ENCODE data around the gene COL27A1. TPM values are rescaled to one million over a fixed set of nuclear protein-coding genes. Genes with fewer than 3 reads are reported as not detected.

COL27A1 gene
- total RNA-seq, 1 donor: 0.21 TPM

DNA sequence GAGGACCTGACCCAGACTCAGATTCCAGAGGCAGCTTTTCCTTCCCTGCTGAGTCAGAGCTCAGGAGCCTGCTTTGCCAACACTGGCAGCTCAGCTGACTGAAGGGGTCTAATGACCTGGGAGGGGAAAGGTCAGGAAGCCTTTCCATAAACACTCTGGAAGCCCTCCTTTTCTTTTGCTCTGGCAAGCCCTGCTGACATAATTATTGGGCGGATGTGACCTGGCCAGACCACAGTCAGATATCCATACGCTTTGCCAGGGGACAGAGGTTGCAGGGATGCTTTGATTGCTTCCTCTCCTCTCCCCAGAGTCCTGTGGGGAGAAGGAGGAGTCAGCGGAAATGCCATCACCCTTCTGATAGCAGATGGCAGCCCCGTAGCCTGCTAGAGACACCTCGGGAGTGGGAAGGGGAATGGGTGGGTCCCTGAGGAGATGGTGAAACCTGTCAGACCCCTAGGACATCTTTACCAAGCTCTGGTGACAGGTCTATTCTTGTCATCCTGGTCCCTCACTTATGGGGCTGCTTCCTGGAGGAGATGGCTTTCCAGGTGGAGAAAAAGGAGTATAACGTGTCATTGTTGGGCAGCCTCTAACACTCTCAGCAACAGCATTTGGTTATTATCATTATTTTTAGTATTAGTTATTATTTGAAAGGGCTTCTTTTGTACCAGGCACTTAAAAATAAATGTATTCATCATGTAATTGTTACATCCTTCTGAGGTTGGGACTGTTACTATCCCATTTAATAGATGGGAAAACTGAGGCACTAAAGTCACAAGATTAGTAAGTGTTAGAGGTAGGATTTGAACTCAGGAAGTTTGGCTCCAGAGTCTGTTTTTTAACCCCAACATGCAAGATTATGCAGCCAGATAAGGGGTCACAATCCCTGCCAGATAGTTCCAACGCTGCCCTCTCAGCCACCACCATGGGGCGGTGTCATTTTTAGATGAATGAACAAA lies 11.6 kb downstream of the COL27A1 start:
- no peak overlapping the region for H3K4me3 ChIP-seq (ENCODE audit: low read length)
- no peaks in the 10 kb centered on the region for H3K4me1 ChIP-seq (ENCODE audit: insufficient read depth, low read length)
- no peaks in the 10 kb centered on the region for H3K27me3 ChIP-seq (ENCODE audit: insufficient read depth, low read length)
- no peaks in the 10 kb centered on the region for H3K9me3 ChIP-seq (ENCODE audit: low read depth, low read length)

DNA sequence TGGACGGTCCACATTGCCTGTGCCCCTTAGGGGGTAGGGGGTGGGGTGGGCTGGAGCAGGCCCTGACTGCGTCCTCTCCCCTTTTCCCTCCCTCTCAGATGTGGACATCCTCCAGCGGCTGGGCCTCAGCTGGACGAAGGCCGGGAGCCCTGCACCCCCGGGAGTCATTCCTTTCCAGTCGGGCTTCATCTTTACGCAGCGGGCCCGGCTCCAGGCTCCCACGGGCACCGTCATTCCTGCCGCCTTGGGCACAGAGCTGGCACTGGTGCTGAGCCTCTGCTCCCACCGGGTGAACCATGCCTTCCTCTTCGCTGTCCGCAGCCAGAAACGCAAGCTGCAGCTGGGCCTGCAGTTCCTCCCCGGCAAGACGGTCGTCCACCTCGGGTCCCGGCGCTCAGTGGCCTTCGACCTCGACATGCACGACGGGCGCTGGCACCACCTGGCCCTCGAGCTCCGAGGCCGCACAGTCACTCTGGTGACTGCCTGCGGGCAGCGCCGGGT lies 12.3 kb downstream of the COL27A1 start:
- Histone ChIP-seq H3K27me3 (ENCODE audit: insufficient read depth, low read length) (no peaks in the 10 kb centered on the region), H3K4me3 (ENCODE audit: low read length) (no peak overlapping the region), H3K9me3 (ENCODE audit: low read depth, low read length) (no peaks in the 10 kb centered on the region), H3K4me1 (ENCODE audit: insufficient read depth, low read length) (no peaks in the 10 kb centered on the region)

DNA sequence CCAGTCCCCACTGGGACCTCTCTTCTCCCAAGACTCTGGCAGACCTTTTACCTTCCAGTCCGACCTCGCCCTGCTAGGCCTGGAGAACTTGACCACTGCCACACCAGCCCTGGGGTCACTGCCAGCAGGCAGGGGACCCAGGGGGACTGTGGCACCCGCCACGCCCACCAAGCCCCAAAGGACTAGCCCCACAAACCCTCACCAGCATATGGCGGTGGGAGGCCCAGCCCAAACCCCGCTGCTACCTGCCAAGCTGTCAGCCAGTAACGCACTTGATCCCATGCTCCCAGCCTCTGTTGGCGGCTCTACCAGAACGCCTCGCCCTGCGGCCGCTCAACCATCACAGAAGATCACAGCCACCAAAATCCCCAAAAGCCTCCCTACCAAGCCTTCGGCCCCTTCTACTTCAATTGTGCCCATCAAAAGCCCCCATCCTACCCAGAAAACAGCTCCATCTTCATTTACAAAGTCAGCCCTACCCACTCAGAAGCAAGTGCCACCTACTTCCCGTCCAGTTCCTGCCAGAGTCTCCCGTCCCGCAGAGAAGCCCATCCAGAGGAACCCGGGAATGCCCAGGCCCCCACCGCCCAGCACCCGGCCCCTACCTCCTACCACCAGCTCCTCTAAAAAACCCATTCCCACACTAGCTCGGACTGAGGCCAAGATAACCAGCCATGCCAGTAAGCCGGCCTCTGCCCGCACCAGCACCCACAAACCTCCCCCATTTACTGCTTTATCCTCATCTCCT lies 13.1 kb downstream of the COL27A1 start:
- Histone ChIP-seq H3K4me3 (ENCODE audit: low read length) (no peak overlapping the region), H3K4me1 (ENCODE audit: insufficient read depth, low read length) (no peaks in the 10 kb centered on the region), H3K27me3 (ENCODE audit: insufficient read depth, low read length) (no peaks in the 10 kb centered on the region), H3K9me3 (ENCODE audit: low read depth, low read length) (no peaks in the 10 kb centered on the region)

DNA sequence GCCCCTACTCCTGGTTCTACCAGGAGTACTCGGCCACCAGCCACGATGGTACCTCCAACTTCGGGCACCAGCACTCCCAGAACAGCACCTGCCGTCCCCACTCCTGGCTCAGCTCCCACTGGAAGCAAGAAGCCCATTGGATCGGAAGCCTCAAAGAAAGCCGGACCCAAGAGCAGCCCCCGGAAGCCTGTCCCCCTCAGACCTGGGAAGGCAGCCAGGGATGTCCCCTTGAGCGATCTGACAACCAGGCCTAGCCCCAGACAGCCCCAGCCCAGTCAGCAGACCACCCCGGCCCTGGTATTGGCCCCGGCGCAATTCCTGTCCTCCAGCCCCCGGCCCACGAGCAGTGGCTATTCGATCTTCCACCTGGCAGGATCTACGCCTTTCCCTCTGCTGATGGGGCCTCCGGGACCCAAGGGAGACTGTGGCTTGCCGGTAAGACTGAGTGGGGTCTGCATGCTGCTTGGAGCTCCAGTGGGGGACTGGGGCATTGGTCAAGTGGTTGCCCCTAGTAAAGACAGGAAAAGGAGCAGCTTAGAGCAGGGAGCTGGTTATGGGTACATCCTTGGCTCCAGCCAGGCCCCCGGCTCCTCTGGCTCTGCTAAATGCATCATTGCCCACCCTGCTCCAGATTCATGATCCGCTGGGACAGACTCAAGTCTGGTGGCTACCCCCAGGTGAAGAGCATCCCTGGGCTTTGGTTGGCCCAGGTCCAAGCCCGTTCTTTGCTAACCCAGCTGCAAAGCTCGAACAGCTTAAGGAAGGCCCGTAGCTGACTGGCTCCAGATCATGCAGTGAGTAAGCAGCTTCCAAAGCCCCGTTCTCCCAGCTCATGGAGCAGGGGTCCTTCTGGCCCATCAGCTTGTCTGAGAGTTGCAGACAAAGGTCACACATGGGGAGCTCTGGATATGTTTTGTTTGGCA lies 14.0 kb downstream of the COL27A1 start:
- Histone ChIP-seq H3K27me3 (ENCODE audit: insufficient read depth, low read length) (no peaks in the 10 kb centered on the region), H3K4me3 (ENCODE audit: low read length) (no peak overlapping the region), H3K4me1 (ENCODE audit: insufficient read depth, low read length) (no peaks in the 10 kb centered on the region), H3K9me3 (ENCODE audit: low read depth, low read length) (no peaks in the 10 kb centered on the region)

DNA sequence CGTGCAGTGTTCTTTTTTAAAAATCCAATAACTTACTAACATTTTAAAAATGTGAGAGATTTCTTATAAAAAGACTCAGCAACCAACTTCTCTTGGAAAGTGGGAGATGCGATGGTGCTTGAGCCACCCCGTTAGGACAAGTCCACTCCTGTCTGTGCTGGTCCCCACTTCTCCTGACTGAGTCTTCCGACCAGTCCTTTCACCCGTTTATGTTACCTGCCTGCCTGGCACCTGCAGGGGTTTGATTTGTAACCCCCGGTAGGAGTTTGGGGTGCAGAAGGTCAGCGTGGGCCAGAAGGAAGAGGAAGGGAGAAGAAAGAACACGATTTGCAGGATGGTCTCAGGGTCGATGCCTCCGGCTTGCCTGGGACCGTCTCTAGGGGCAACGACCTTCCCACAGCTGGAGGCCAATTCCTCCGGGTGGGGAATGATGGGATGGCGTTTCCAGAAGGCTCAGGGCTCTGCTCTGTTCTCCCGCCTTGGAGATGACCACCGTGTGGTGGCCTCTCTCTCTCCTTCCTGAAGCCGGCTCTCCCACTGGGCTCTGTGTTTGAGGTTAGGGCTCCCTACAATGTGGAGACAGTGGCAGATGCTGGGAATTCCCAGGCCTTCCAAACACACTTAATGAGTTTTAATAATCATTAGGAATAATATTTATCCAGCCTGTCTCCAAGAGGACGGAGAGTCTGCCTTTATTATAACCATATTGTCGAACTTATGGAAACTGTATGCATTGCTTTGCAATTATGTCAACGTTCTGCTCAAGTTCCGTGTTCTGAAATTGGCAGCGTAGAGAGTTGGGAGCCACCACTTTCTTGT lies 14.8 kb downstream of the COL27A1 start:
- Histone ChIP-seq H3K27me3 (ENCODE audit: insufficient read depth, low read length) (no peaks in the 10 kb centered on the region), H3K4me1 (ENCODE audit: insufficient read depth, low read length) (no peaks in the 10 kb centered on the region), H3K4me3 (ENCODE audit: low read length) (no peak overlapping the region), H3K9me3 (ENCODE audit: low read depth, low read length) (no peaks in the 10 kb centered on the region)

DNA sequence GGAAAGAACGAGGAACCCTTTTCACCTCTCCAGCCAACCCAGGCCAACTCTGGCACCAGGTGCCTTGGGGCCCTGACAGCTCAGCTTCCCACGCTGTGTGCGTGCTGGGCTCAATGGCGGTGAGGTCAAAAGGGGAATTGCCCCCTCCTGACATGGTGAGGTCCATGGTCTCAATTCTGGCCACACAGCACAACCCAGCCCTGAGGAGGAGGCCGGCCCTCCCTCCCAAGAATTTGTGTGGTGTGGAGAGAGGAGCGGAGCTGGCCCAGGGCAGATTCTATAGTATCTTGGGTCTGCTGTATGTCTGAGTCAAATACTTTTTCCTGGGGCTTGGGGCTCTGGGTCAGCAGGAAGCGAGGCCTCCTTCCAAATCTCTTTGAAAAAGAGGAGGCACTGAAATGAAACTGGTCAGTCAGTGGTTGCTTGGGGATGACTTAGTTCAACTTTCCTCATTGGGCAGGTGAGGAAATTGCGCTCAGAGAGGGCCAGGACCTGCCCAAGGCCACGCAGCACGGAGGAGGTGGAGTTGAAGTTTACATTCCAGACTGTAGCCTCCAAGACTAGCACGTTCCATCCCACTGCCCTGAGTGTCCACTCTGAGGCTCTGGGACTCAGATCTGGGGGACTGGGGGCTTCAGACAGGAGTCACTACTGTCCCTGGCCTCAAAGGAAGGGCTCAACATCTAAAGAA lies 15.6 kb downstream of the COL27A1 start:
- Histone ChIP-seq H3K4me3 (ENCODE audit: low read length) (no peak overlapping the region), H3K4me1 (ENCODE audit: insufficient read depth, low read length) (no peaks in the 10 kb centered on the region), H3K27me3 (ENCODE audit: insufficient read depth, low read length) (no peaks in the 10 kb centered on the region), H3K9me3 (ENCODE audit: low read depth, low read length) (no peaks in the 10 kb centered on the region)

DNA sequence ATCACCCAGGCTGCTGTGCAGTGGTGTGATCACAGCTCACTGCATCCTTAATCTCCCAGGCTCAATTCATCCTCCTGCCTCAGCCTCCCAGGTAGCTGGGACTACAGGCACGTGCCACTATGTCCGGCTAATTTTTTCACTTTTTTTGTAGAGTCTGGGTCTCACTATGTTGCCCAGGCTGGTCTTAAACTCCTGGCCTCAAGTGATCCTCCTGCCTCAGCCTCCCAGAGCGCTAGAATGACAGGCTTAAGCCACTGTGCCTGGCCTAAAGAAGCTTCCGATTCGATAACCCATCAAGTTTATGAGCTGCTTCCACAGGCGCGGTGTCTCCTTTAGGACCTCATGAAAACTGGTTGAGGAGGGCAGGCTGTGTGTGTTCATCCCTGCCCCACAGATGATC lies 16.2 kb downstream of the COL27A1 start:
- no peak overlapping the region for H3K4me3 ChIP-seq (ENCODE audit: low read length)
- no peaks in the 10 kb centered on the region for H3K9me3 ChIP-seq (ENCODE audit: low read depth, low read length)
- no peaks in the 10 kb centered on the region for H3K27me3 ChIP-seq (ENCODE audit: insufficient read depth, low read length)
- H3K4me1 ChIP-seq (ENCODE audit: insufficient read depth, low read length): no peaks in the 10 kb centered on the region

DNA sequence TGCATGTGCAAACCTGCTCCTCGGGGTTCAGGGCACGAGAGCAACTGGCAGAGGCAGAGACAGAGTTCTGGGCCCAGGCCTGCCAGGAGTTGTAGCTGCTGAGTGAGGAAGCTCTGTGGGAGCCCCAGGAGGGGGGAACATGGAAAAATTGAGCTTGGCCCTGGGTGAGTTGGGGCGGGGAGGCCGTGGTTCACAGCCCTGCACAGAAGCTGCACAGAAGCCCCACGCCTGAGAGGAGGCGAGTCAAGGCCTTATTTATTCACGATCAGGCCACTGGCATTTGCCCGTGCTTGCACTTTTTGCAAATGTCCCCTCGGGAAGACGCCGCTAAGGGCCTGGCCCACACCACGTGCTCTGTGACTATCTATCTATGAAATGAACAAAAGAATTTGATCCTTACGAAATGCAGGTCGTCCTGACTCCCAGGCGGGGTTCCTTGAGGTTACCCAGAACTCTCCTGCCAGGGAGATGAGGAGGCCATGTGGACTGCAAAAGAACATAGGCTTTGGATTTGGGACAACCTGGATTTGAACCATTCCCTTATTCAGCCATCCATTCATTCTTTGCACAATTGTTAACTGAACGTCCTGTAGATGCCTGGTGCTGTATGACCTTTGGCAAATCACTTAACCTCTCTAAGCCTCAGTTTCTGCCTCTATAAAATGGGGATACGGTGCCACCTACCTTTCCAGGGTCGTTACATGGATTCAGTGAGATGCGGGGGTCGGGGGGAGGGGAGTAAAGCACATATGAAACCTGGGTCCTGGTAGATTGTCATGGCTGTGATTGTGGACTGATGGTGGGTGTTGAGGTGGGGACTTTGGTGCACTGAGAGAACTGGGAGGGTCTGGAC lies 17.9 kb downstream of the COL27A1 start:
- Histone ChIP-seq H3K27me3 (ENCODE audit: insufficient read depth, low read length) (no peaks in the 10 kb centered on the region), H3K9me3 (ENCODE audit: low read depth, low read length) (no peaks in the 10 kb centered on the region), H3K4me3 (ENCODE audit: low read length) (no peak overlapping the region), H3K4me1 (ENCODE audit: insufficient read depth, low read length) (no peaks in the 10 kb centered on the region)

DNA sequence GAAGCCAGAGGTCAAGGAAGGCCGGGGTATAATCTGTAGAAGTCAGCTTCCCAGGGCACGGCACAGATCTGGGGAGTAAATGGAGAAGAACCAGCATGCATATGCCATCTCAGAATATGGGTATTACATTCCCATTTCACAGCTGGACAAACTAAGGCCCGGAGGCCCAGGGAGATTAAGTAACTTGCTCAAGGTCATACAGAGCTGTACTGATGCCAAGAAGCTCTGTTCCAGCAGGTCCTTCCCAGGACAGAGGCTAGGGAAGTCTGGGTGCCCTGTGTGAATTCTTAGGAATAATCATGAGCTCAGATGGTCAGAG lies 19.2 kb downstream of the COL27A1 start:
- Histone ChIP-seq H3K4me3 (ENCODE audit: low read length) (no peak overlapping the region), H3K27me3 (ENCODE audit: insufficient read depth, low read length) (no peaks in the 10 kb centered on the region), H3K4me1 (ENCODE audit: insufficient read depth, low read length) (no peaks in the 10 kb centered on the region), H3K9me3 (ENCODE audit: low read depth, low read length) (no peaks in the 10 kb centered on the region)

DNA sequence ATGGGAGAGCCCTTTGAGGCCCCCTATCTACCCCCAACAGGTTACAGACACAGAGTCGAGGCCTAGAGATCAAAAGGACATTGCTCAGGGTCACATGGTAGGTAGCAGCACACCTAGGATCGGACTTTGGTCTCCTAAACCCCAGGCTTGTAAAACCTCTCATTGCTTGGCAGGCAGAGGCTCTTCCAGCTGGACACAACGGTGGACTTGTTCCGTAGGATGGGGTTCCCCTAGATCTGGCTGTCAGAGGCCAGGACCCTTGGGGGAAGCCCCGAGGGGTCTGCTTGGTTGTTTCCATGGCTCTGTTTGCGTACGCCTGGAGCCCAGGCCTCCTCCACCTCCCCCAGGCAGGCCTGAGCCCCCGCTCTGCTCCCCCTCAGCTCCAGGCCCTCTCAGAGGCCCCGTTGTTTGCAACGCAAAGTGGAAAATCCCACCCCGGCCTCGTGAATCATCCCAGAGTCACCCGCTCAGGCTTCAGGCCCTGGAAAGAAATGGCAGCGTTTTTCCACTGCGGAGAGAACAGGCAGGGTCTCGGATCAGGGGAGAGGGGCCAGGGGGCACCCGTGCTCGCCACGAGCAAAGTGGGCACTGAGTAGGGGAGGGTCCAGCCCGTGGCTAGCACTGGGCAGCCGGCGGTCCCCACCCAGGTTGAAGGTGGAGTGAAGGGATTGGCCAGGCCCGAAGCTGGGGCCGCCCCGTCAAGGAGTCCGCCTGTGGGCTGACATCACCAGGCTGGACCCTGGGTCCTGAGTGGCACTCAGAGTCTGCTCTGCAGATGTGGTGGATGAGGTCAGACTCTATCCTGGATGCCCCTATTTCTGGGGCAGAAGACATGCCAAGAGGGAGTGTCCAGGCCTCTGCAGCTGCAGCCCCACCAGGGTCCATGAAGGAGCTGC lies 19.8 kb downstream of the COL27A1 start:
- Histone ChIP-seq H3K4me3 (ENCODE audit: low read length) (no peak overlapping the region), H3K9me3 (ENCODE audit: low read depth, low read length) (no peaks in the 10 kb centered on the region), H3K27me3 (ENCODE audit: insufficient read depth, low read length) (no peaks in the 10 kb centered on the region), H3K4me1 (ENCODE audit: insufficient read depth, low read length) (no peaks in the 10 kb centered on the region)

DNA sequence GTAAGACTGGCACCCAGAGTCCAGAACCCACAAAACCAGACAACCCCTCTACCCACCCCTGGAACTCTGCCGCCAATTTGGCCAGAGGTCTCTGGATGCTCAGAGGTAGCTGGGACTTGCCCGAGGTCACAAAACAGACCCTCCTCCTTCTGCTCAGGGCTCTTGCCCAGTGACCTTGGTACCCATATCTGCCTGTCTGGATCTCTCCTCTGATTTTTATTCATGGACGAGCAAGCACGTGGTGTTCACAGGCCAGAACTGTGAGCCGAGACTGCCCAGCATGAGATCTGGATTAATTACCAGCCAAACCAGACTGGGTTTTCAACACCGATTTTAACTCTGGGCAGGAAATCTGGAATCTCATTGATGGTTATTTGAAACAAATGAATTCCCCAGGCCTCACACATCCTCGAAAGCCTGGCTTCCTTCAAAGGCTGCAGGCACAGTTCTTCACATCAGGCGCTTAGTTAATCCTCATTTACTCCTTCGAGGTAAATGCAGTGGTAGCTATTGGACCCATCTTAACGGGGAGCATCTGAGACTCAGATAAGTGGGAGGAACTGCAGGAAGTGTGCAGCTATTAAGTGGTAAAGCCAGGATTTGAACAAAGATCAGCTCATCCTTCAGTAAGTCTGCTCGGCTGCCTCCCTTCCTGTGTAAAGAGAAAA lies 21.4 kb downstream of the COL27A1 start:
- H3K9me3 ChIP-seq (ENCODE audit: low read depth, low read length): no peaks in the 10 kb centered on the region
- no peaks in the 10 kb centered on the region for H3K27me3 ChIP-seq (ENCODE audit: insufficient read depth, low read length)
- no peak overlapping the region for H3K4me3 ChIP-seq (ENCODE audit: low read length)
- H3K4me1 ChIP-seq (ENCODE audit: insufficient read depth, low read length): no peaks in the 10 kb centered on the region
